GM12891 (cell line): ENCODE results near the gene METTL15.

Experiments
- PAX5 ChIP-seq: IDR thresholded peaks from 2 replicates; pipeline ENCODE4 v1.6.1; 2011; ENCODE audit warnings: low read length, moderate library complexity, mild to moderate bottlenecking; ENCODE audit not compliant: insufficient read depth, severe bottlenecking
- POLR2A ChIP-seq: IDR thresholded peaks from 2 replicates; pipeline ENCODE4 v1.6.1; 2011; ENCODE audit warnings: low read depth, low read length, control low read depth
- POLR2AphosphoS5 ChIP-seq: IDR thresholded peaks from 2 replicates; pipeline ENCODE4 v1.6.1; 2011; ENCODE audit warnings: low read depth, low read length, control low read depth
- SPI1 ChIP-seq: IDR thresholded peaks from 2 replicates; pipeline ENCODE4 v1.6.1; 2011; ENCODE audit warnings: low read depth, low read length, control low read depth
- TAF1 ChIP-seq: IDR thresholded peaks from 2 replicates; pipeline ENCODE4 v1.6.1; 2011; ENCODE audit warnings: low read depth, low read length, control low read depth

DNA sequence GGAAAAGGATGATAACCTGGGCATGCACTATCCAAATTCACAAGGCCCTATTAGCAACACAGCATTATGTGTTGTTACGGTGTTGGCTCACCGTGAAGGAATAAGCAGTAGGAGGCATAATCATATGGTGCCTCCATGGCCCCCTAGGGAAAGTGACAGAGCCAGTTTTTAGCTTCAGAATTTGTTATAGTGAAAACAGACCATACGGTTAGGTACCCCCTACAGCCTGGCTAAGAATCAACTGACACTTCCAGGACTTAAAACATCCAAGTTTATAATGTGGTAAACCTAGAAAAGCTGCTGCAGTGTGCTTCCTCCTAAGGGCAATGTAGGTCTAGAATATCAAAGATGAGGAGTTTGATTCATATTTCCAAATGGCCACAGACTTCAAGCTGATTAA is 30.7 kb upstream of the METTL15 start:
- TF ChIP-seq POLR2A (no peak), TAF1 (no peak), PAX5 (no peak), POLR2AphosphoS5 (no peak), SPI1 (no peak)
